Activated naive CD4-positive, alpha-beta T cell treated with anti-CD3 and anti-CD28 coated beads, Interleukin-2, amount 10 ng/mL, durations not matched to agents 7 days and 5 days (primary cell): ENCODE measurements around the gene DNAJC1.

Experiments used
- CTCF ChIA-PET: fragments of 350-600 bp; sonication (Branson Sonifier 250); formaldehyde crosslinking; loops from one replicate; lab custom pipeline; 2021; ENCODE audit warnings: antibody characterized with exemption; lab: Charles Lee
- DNase-seq: peaks from one replicate; pipeline ENCODE4 v3.0.0-alpha.2; 2020
- H3K27ac Mint-ChIP-seq: one replicate; pipeline ENCODE4 v1.8.0; 2021; ENCODE audit warnings: mild to moderate bottlenecking, moderate library complexity, mixed read lengths
- H3K27me3 Mint-ChIP-seq: one replicate; pipeline ENCODE4 v1.8.0; 2021; ENCODE audit warnings: mild to moderate bottlenecking, mixed read lengths
- H3K36me3 Mint-ChIP-seq: one replicate; pipeline ENCODE4 v1.8.0; 2021; ENCODE audit warnings: mixed read lengths
- H3K4me1 Mint-ChIP-seq: one replicate; pipeline ENCODE4 v1.8.0; 2021; ENCODE audit warnings: mixed read lengths
- H3K4me3 Mint-ChIP-seq: one replicate; pipeline ENCODE4 v1.8.0; 2021; ENCODE audit warnings: mild to moderate bottlenecking, moderate library complexity, mixed read lengths
- H3K9me3 Mint-ChIP-seq: one replicate; pipeline ENCODE4 v1.8.0; 2021; ENCODE audit warnings: mixed read lengths

Gene DNAJC1

GRCh38 chr10:21757185-21757901 lies 246.2 kb downstream of the DNAJC1 start:
- CTCF ChIA-PET = interaction anchor here (0.6 to 1.3 kb wide), 2 partner anchors 25 to 256 kb away, joined by 3 to 4 read pairs; no protein-coding TSS in a partner anchor
- H3K27me3 Mint-ChIP-seq = no peaks in the 10 kb centered on the region
- no peak overlapping the region for H3K4me3 Mint-ChIP-seq
- no peaks in the 10 kb centered on the region for H3K4me1 Mint-ChIP-seq
- H3K9me3 Mint-ChIP-seq = no peaks in the 10 kb centered on the region
- no peak for DNase-seq
- H3K27ac Mint-ChIP-seq = no peak overlapping the region
- peaks cover 2% of the 10 kb centered on the region for H3K36me3 Mint-ChIP-seq

DNA sequence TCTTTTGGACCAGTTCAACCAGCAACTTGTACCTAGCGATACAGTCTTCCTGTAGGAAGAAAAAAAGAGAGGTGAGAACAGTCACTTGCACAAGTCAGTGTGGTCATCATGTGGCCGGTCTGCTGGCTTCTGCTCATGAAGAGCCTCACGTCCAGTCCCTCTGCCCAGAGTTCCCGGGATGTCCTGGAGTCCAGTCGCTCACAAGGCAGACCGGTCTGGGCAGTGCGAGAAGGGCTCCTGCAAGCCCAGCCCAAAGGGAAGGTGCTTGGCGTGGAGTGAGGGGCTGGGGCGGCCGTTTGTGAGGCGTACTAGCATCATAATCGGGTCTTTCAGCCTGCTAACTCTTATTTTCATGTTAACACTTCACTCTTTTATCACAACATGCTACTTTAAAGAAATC lies 246.8 kb downstream of the DNAJC1 start:
- H3K9me3 Mint-ChIP-seq = no peaks in the 10 kb centered on the region
- H3K27ac Mint-ChIP-seq = no peak overlapping the region
- H3K36me3 Mint-ChIP-seq = peaks cover 2% of the 10 kb centered on the region
- H3K27me3 Mint-ChIP-seq = no peaks in the 10 kb centered on the region
- CTCF ChIA-PET = interaction anchor here (0.6 kb wide), 1 partner anchor 256 kb away, joined by 3 read pairs; no protein-coding TSS in a partner anchor
- no peaks in the 10 kb centered on the region for H3K4me1 Mint-ChIP-seq
- DNase-seq = no peak
- H3K4me3 Mint-ChIP-seq = no peak overlapping the region

DNA sequence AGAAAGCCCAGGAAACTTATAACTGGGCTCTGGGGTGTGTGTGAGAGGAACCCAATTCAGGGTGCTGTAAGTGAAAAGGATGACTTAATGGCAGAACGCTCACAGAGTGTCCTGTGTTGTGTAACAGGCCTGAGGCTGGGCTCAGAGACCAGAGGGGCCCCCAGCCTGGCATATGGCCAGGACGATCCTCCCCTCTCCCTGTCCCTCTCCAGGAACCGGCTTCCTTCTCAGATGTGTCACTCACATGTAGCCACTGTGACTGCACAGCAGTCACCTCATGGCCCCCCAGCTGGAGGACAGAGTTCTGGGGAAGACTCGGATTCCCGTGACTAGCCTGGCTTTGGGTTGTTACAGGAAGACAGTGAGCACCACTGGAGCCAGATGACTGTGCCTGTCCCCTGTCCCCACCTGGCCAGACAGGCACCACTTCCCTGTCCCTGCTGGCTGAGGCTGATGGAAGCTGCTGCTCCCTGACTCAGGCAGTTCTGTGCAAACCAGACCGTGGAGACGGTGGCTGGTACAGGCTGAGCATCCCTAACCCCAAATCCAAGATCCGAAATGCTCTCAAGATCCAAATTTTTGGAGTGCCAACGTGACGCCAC lies 249.0 kb downstream of the DNAJC1 start:
- H3K27ac Mint-ChIP-seq = no peak overlapping the region
- H3K27me3 Mint-ChIP-seq = no peaks in the 10 kb centered on the region
- H3K4me3 Mint-ChIP-seq = no peak overlapping the region
- no peaks in the 10 kb centered on the region for H3K9me3 Mint-ChIP-seq
- CTCF ChIA-PET = no interaction called here
- no peaks in the 10 kb centered on the region for H3K36me3 Mint-ChIP-seq
- DNase-seq = no peak
- H3K4me1 Mint-ChIP-seq = no peaks in the 10 kb centered on the region

DNA sequence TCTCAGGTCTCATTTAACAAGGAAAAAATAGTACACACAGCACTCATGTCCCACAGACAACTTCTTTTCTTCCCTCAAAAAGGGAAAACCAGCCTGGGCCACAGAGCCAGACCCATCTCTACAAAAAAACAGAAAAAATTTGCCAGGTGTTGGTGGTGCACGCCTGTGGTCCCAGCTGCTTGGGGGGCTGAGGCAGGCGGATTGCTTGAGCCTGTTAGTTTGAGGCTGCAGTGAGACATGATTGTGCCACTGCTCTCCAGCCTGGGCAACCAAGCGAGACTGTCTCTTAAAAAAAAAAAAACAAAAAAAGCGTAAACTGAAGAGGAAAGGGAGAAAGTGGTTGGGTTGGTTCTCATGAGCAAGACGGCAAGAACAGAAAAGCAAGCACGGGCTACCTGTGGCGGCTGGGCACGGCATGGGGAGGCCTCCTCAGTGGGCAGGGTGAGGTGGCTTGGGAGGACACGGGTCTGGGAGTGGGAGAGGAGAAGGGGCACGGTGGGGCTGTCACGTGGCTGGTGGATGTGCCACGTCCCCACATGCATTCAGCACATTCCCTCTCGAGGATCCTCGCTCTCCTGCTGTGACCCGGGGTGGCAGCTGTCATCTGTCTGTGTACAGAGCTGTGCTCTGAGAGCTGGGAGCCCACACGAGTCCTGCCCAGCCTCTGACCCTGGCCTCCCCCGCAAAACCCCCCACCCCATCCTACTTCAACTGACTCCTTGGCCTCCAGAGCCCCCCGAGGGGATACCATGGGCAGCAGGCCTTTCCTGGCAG lies 249.8 kb downstream of the DNAJC1 start:
- H3K36me3 Mint-ChIP-seq = no peaks in the 10 kb centered on the region
- no peaks in the 10 kb centered on the region for H3K9me3 Mint-ChIP-seq
- no peak overlapping the region for H3K4me3 Mint-ChIP-seq
- DNase-seq = no peak
- H3K27ac Mint-ChIP-seq = no peak overlapping the region
- H3K4me1 Mint-ChIP-seq = no peaks in the 10 kb centered on the region
- H3K27me3 Mint-ChIP-seq = no peaks in the 10 kb centered on the region
- CTCF ChIA-PET = no interaction called here

DNA sequence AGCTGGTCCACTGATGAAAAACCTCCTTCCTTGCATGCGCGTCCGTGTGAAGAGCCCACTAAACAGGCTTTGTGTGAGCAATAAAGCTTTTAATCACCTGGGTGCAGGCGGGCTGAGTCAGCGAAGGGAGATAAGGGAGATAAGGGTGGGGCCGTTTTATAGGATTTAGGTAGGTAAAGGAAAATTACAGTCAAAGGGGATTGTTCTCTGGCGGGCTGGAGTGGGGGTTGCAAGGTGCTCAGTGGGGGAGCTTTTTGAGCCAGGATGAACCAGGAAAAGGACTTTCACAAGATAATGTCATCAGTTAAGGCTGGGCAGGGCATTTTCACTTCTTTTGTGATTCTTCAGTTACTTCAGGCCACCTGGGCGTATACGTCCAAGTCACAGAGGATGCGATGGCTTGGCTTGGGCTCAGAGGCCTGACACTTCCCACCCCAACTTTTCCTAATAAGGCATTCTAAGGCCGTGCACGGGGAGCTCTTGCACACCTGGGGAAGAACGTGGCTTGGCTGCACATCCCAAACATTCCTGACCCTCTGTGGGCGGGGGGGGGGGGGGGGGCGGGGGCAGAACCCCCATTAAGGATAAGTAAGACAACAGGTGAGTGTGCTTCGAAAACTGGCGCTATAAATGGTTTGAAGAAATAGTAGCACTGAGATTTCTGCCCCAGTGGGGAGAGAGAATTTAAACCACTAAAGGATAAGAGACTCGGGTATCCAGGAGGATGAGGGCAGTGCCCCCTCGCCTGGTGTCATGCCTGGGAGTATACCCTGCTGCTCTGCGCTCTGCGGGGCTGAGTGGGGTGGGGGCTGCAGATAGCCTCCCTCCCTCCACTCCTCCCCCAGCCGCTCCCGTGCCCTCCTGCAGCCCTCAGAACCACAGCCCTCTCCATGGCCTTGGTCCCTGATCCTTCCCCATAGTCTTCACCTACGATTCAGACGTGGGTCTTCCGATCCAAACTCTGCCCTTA lies 251.9 kb downstream of the DNAJC1 start:
- Mint-ChIP-seq H3K4me1 (peaks cover 6% of the 10 kb centered on the region), H3K36me3 (peaks cover 9% of the 10 kb centered on the region), H3K27ac (no peak overlapping the region), H3K27me3 (no peaks in the 10 kb centered on the region), H3K9me3 (no peaks in the 10 kb centered on the region), H3K4me3 (no peak overlapping the region)
- CTCF ChIA-PET = no interaction called here
- no peak for DNase-seq

DNA sequence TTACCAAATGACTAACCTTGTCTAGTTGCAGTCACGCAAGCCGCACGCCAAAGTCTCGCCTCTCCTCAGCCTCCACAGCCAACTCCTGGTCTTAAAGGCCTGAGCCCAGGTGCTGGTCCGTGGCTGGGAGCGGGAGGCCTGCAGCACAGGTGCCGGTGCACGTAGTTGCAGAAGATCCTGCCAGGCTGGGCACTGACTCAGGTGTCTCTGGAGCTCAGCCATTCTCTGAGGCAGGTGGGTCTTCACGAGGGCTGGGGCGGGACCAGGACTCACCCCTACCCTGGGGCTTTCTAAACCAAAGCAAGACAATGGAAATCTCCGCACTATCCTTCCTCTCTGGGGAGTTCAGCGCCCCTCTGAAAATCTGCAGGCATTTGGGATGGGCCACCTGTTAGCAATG lies 253.1 kb downstream of the DNAJC1 start:
- no peak overlapping the region for H3K4me3 Mint-ChIP-seq

GRCh38 chr10:21749788-21750187 lies 253.7 kb downstream of the DNAJC1 start:
- Mint-ChIP-seq H3K4me1 (peaks cover 19% of the 10 kb centered on the region), H3K27ac (no peak overlapping the region), H3K9me3 (no peaks in the 10 kb centered on the region), H3K36me3 (peaks cover 16% of the 10 kb centered on the region), H3K4me3 (no peak overlapping the region), H3K27me3 (no peaks in the 10 kb centered on the region)
- no peak for DNase-seq
- CTCF ChIA-PET = no interaction called here

More for the DNA sequence above, 253.1 kb downstream of the DNAJC1 start:
- peaks cover 16% of the 10 kb centered on the region for H3K4me1 Mint-ChIP-seq
- CTCF ChIA-PET = no interaction called here
- H3K27ac Mint-ChIP-seq = no peak overlapping the region
- DNase-seq = no peak
- no peaks in the 10 kb centered on the region for H3K9me3 Mint-ChIP-seq
- peaks cover 14% of the 10 kb centered on the region for H3K36me3 Mint-ChIP-seq
- no peaks in the 10 kb centered on the region for H3K27me3 Mint-ChIP-seq

- H3K27me3 Mint-ChIP-seq = no peaks in the 10 kb centered on the region
- peaks cover 19% of the 10 kb centered on the region for H3K4me1 Mint-ChIP-seq
- no peaks in the 10 kb centered on the region for H3K9me3 Mint-ChIP-seq
- no peak overlapping the region for H3K27ac Mint-ChIP-seq
- no peak for DNase-seq
- no peak overlapping the region for H3K4me3 Mint-ChIP-seq
- peaks cover 22% of the 10 kb centered on the region for H3K36me3 Mint-ChIP-seq
- CTCF ChIA-PET = no interaction called here
These were observed 255.7 kb downstream of the DNAJC1 start for GRCh38 chr10:21747809-21748208.

DNA sequence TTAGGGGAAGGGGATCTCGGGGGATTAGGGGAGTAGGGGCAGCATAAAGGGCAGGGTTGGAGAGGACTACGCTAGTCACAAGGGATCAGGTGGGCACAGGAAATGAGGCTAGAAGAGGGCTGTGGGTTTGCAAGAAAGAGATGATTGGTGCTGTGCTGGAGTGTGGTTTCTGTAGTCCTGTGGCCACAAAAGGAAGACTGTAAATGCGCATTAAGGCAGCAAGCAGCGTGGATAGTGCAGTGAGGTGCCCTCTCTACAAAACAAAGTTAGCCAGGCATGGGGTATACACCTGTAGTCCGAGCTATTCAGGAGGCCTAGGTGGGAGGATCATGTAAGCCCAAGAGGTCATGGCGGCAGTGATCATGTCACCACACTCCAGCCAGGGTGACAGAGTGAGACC lies 257.4 kb downstream of the DNAJC1 start:
- Mint-ChIP-seq H3K4me3 (no peak overlapping the region), H3K9me3 (no peaks in the 10 kb centered on the region), H3K4me1 (peaks cover 29% of the 10 kb centered on the region), H3K27ac (peak overlapping the region; percentile 58), H3K36me3 (peaks cover 31% of the 10 kb centered on the region), H3K27me3 (no peaks in the 10 kb centered on the region)
- DNase-seq = peak; percentile 48
- CTCF ChIA-PET = interaction anchor here (1.3 kb wide), 1 partner anchor 14 kb away, joined by 4 read pairs; no protein-coding TSS in a partner anchor

DNA sequence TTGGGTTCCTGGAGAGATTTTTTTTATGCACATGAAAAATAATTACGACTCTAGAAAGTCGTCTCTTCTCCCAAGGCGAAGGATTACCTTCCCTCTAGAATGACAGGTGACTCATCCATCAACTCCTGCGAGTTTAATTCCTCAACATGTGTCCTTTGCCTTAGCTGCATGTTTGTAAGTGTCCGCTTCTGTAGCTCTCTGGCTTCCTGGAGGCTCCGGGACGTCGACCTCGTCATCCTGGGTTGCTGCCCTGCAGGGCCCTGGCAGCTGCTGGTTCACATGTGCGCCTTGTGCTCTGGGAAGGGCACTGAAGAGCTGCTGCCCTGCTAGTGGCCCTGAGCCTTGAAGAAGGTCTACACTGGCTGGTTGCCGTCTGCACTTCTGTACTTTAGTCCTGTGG lies 259.3 kb downstream of the DNAJC1 start:
- CTCF ChIA-PET = no interaction called here
- Mint-ChIP-seq H3K36me3 (peaks cover 40% of the 10 kb centered on the region), H3K27me3 (no peaks in the 10 kb centered on the region), H3K4me1 (peaks cover 48% of the 10 kb centered on the region), H3K27ac (no peak overlapping the region), H3K4me3 (no peak overlapping the region), H3K9me3 (no peaks in the 10 kb centered on the region)
- DNase-seq = no peak

GRCh38 chr10:21742740-21743412 lies 260.7 kb downstream of the DNAJC1 start:
- Mint-ChIP-seq H3K27me3 (no peaks in the 10 kb centered on the region), H3K4me1 (peaks cover 56% of the 10 kb centered on the region), H3K36me3 (peaks cover 43% of the 10 kb centered on the region), H3K9me3 (no peaks in the 10 kb centered on the region), H3K27ac (no peak overlapping the region), H3K4me3 (no peak overlapping the region)
- CTCF ChIA-PET = no interaction called here
- no peak for DNase-seq

DNA sequence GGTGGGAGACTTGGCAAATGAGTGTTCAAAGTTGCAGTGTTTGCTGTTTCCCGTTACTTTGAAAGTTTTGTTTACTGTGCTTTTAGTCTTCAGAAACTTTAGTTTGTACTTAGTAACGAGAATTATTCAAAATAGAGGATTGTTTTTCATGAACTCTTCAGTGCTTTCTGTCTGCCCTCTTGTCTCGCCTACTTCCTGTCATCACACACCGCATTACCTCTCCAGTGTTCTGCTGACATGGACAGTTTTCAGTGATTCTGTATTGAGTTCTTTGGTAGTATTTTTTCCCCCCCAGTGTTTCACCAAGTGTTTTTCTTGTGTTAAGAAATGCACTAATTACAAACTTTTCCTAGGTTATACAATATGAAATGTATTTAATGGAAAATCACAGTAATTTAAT lies 262.5 kb downstream of the DNAJC1 start:
- peaks cover 49% of the 10 kb centered on the region for H3K36me3 Mint-ChIP-seq
- H3K4me1 Mint-ChIP-seq = peaks cover 59% of the 10 kb centered on the region
- peak overlapping the region; percentile 85 for H3K27ac Mint-ChIP-seq
- peak; percentile 58 for DNase-seq
- no peaks in the 10 kb centered on the region for H3K27me3 Mint-ChIP-seq
- H3K4me3 Mint-ChIP-seq = no peak overlapping the region
- no peaks in the 10 kb centered on the region for H3K9me3 Mint-ChIP-seq
- CTCF ChIA-PET = interaction anchor here (1.0 kb wide), 1 partner anchor 9 kb away, joined by 3 read pairs; no protein-coding TSS in a partner anchor

DNA sequence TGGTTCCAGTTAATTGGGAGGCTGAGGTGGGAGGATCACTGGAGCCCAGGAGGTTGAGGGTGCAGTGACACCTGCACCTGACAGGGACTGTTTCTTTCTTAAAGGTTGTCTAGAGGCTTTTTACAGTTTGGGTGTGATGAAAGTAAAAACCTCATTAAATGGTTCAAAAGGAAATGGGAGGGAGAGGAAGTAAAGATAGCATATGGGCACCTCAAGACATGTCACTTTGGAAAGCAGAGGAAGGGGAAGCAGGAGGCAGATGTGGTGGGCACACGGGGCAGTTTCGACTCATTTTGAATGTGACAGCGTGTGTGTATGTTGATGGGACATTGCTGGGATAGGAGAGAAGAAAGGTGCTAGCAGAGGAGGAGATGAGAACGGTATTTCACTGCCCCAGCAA lies 266.4 kb downstream of the DNAJC1 start:
- Mint-ChIP-seq H3K27ac (peak overlapping the region; percentile 66), H3K36me3 (peaks cover 49% of the 10 kb centered on the region), H3K9me3 (no peaks in the 10 kb centered on the region), H3K27me3 (no peaks in the 10 kb centered on the region), H3K4me1 (peaks cover 64% of the 10 kb centered on the region), H3K4me3 (no peak overlapping the region)
- DNase-seq = no peak
- CTCF ChIA-PET = no interaction called here
